Uterine smooth muscle cell (primary cell): Measurements from ENCODE around the gene SMAD5. TPM values are rescaled to one million over a fixed set of nuclear protein-coding genes. Genes with fewer than 3 reads are reported as not detected.

Experiments used
- total RNA-seq: library from RNA; depleted of rRNA; stranded (reverse); fragments of >200 nt; gene quantifications from 2 replicates; pipeline ENCODE4 v1.2.3, GENCODE V29; 2014

The SMAD5 gene
- 47.9 and 50.4 TPM in 2 replicates for total RNA-seq

DNA sequence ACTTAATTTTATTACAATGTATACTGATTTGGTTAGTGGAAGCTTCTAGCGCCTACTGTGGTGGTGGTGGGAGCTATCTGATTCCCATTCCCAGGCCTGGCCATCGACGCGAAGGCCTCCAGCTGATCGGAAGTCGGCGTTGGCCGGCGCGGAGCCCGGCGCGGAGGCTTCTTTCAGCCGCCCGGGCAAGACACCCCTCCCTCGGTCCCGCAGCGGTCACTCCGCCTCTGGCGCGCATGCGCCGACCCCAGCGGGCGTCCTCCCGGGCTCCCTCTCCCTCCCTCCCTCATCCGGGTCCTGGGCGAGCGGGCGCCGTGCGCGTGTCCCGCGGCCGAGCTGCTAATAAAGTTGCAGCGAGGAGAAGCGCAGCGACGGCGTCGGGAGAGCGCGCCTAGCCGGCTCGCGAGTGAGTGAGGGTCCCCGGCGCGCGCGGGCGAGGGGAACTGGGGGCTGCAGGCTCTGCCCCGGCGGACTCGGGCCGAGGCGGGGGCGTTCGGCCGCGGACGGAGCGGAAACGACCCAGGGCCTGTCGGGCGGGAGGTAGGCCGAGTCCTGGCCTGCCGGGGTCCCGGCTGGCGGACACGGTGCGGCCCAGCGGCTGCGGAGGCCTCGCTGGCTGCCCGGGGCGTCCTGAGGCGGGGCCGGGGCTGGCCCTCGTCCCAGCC is at the start of gene SMAD5:
Gene SMAD5, plus strand, starts transcription at position 289 of the 665 bp plus-strand sequence. CDS start 20,916 bp downstream, outside the sequence.

DNA sequence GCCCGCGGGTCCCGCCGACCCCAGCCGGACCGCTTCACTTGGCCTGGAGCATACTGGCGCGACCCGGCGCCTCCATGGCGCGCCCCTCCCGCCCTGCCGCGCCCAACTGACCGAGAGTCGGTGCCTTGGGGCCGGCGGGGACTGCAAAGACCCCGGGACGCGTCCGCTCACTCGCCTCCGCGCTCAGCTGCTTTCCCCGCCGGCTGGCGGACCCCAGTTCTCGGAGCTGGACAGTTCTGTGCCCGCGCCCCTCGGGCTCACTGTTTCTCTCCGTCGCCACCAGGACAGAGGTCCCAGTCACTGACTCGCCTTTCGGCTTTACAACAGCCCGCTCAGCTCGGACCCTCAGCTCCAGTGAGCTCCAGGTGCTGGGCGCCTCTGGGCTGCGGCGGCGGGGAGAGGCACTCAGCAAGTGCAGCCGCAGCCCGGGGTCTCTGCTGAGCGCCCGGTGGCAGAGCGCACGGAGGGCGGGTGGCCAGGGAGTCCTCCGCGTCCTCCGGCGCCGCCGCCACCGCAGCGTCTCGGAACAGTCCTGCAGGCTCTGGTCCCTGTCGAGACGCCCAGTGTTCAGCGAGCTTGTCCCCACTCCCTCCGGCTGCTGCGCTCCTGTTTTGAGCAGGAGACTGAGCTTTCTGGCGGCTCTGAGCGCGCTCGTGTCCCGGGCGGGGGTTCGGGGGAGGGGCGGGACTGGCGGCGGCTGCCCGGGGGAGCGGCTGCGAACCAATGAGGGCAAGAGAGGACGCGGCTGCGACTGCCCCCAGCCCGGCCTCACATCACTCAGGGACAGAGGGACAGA is 60.1 kb downstream of the SMAD5 start, which contains the start of gene SMIM32:
Gene SMIM32, minus strand, starts transcription at position 637 of the 796 bp plus-strand sequence. CDS start 638 bp downstream, outside the sequence.

Other genes with a start within 250 kb of the SMAD5 start
- not detected in 2 replicates for gene IL9, start 237.0 kb upstream of the SMAD5 start, total RNA-seq
- gene LECT2, start 177.9 kb upstream of the SMAD5 start, total RNA-seq = not detected in 2 replicates
- 247 and 625 TPM in 2 replicates for gene TGFBI, start 103.9 kb upstream of the SMAD5 start, total RNA-seq
- not detected in 2 replicates for gene SMIM32, start 60.3 kb downstream of the SMAD5 start, total RNA-seq
- not detected in 2 replicates for gene TRPC7, start 232.7 kb downstream of the SMAD5 start, total RNA-seq